Colonic mucosa (tissue), 4 donors: ENCODE data around the gene SHANK2. TPM values are rescaled to one million over a fixed set of nuclear protein-coding genes. Genes with fewer than 3 reads are reported as not detected.

ENCODE experiments used
- DNase-seq: peaks from one replicate; pipeline ENCODE4 v3.0.0-alpha.2; 2020
- H3K27ac ChIP-seq: fragments of 200-600 bp; one replicate; pipeline ENCODE4 v1.8.0; 2021
- H3K27me3 ChIP-seq: fragments of 200-600 bp; one replicate; pipeline ENCODE4 v1.8.0; 2021
- H3K36me3 ChIP-seq: fragments of 200-600 bp; one replicate; pipeline ENCODE4 v1.8.0; 2021
- H3K4me1 ChIP-seq: fragments of 200-600 bp; one replicate; pipeline ENCODE4 v1.8.0; 2021; ENCODE audit warnings: mild to moderate bottlenecking
- H3K4me3 ChIP-seq: fragments of 200-600 bp; one replicate; pipeline ENCODE4 v1.8.0; 2021
- H3K9ac ChIP-seq, 2 donors: one replicate each; pipeline ENCODE4 v1.7.0; 2013; ENCODE audit warnings: control low read depth in 2 of 2, low read depth in 2 of 2, low read length in 2 of 2
- H3K9me3 ChIP-seq: fragments of 200-600 bp; one replicate; pipeline ENCODE4 v1.8.0; 2021
- intact Hi-C: fragments of 100-400 bp; cut with DNase I; formaldehyde crosslinking; loops from one replicate; pipeline ENCODE4 v1.14.1; 2022
- total RNA-seq, 2 donors: library from RNA; stranded (reverse); fragmentation: NEBNext Ultra II Directional in 1 of 2; extraction: Animal tissue kit (Norgen Biotek cat#: 25700) in 1 of 2; gene quantifications; one replicate each; pipeline ENCODE4 v1.2.1, GENCODE V29; 2021
- TF ChIP-seq, protein P1 (sequence below): fragments of 200-600 bp; IDR thresholded peaks from one replicate; pipeline ENCODE4 v1.8.0; 2022; ENCODE audit warnings: antibody characterized with exemption, mild to moderate bottlenecking
- donor health status: healthy.
- donor health status: DM: no; HTN: no; CAD: no.
- donor health status: DM: no; HTN: no; CAD: no.

The SHANK2 gene
- total RNA-seq, 2 donors from 2014 or later: 26.0 to 38.1 TPM

DNA sequence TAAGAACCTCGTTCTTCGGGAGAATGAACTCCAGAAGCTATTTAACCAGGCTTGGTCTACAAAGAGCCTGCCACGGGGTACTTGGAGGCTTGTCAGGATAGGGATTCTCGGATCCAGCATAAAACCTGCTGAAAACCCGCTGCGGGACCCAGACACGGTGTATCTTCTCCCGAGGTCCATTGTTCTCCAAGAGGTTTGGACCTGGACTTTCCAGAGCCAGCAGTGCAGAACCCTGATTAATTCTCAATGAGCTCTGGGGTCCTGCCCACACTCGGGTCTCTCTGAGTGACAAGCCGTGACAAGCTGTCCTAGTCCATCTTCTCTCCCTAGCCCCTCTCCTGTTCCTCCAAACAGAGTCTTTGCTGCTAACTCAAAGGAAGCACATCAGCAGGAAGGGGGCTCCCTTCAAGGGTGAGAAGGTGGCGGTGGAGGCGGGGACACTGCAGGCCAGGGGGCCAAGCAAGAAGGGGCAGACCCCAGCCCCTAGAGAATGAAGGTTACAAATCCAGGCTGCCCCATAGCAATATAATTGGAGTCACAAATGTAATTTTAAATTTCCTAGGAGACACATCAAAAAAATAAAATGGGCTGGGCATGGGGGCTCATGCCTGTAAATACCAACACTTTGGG is 12.2 kb downstream of the SHANK2 start:
- H3K9me3 ChIP-seq: no peaks in the 10 kb centered on the region
- no peak for DNase-seq
- intact Hi-C loops: no loop called here
- TF ChIP-seq, protein P1, sequence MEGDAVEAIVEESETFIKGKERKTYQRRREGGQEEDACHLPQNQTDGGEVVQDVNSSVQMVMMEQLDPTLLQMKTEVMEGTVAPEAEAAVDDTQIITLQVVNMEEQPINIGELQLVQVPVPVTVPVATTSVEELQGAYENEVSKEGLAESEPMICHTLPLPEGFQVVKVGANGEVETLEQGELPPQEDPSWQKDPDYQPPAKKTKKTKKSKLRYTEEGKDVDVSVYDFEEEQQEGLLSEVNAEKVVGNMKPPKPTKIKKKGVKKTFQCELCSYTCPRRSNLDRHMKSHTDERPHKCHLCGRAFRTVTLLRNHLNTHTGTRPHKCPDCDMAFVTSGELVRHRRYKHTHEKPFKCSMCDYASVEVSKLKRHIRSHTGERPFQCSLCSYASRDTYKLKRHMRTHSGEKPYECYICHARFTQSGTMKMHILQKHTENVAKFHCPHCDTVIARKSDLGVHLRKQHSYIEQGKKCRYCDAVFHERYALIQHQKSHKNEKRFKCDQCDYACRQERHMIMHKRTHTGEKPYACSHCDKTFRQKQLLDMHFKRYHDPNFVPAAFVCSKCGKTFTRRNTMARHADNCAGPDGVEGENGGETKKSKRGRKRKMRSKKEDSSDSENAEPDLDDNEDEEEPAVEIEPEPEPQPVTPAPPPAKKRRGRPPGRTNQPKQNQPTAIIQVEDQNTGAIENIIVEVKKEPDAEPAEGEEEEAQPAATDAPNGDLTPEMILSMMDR: no peak
- no peak overlapping the region for H3K4me3 ChIP-seq
- no peak overlapping the region for H3K9ac ChIP-seq
- no peaks in the 10 kb centered on the region for H3K4me1 ChIP-seq
- H3K27ac ChIP-seq: no peak overlapping the region
- H3K36me3 ChIP-seq: no peaks in the 10 kb centered on the region
- no peaks in the 10 kb centered on the region for H3K27me3 ChIP-seq

DNA sequence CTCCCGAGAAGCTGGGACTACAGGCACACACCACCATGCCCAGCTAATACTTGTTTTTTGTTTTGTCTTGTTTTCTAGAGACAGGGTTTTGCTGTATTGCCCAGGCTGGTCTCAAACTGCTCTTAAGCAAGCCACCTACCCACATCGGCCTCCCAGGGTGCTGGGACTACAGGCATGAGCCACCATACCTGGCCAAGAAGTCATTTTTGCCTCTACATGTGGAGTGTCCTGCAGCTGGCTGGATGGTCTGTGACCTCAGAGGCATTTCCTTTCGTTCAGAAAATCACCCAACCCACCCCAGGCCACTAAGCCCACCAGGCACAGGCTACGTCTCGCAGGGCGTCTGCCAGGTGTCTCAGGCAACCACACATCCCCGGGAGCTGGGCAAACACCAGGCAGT is 12.8 kb downstream of the SHANK2 start:
- Histone ChIP-seq H3K4me1 (no peaks in the 10 kb centered on the region), H3K27ac (no peak overlapping the region), H3K36me3 (no peaks in the 10 kb centered on the region), H3K4me3 (no peak overlapping the region), H3K9ac (no peak overlapping the region), H3K9me3 (no peaks in the 10 kb centered on the region), H3K27me3 (no peaks in the 10 kb centered on the region)
- no peak for DNase-seq
- TF ChIP-seq, protein P1: no peak
- intact Hi-C loops: no loop called here

DNA sequence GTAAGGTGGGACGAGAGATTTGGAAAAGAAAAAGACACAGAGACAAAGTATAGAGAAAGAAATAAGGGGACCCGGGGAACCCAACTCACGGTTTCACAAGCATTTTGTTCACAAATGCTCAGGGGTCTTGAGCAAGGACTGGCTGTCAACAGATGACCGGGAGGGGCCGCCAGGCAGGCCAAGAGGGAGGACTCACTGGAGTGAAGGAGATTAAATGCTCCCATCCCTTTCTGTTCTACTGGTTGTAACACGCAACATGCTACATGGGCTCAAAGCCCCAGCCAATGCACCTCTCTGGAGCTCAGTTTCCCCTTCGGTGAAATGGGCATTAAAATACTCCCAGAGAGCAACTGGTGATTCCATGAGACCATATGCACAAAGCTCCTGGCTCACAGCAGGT is 13.4 kb downstream of the SHANK2 start:
- no peak overlapping the region for H3K4me3 ChIP-seq
- H3K27me3 ChIP-seq: no peaks in the 10 kb centered on the region
- no peaks in the 10 kb centered on the region for H3K4me1 ChIP-seq
- H3K36me3 ChIP-seq: no peaks in the 10 kb centered on the region
- intact Hi-C loops: no loop called here
- H3K27ac ChIP-seq: no peak overlapping the region
- TF ChIP-seq, protein P1: no peak
- H3K9ac ChIP-seq: no peak overlapping the region
- H3K9me3 ChIP-seq: no peaks in the 10 kb centered on the region
- no peak for DNase-seq

DNA sequence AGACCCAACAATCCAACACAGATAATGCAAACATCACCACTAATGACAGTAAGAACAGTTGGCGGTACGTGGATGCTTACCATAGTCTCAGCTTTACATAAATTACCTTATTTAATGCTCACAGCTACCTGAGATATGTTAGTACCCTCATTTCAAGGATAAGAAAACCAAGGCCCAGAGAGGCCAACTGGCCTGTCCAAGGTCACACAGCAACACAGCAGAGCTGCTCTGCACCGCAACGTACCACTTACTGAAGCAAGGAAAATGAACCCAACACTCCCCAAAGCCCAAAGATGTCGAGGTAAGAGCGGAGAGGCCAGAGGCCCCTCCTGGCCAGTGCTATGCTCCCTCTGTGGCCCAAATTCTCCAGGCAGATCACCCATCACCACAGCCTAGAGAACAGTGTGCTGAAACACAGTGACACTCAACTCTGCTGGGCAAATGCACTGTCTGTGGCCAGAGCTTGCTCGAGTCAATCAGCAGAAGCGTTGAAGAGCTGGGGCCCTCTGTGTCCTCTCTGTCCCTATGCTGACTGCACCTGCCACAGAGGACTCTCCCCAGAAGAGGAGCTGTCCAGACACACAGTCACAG is 14.0 kb downstream of the SHANK2 start:
- Histone ChIP-seq H3K9ac (no peak overlapping the region), H3K27me3 (no peaks in the 10 kb centered on the region), H3K4me3 (no peak overlapping the region), H3K36me3 (no peaks in the 10 kb centered on the region), H3K27ac (no peak overlapping the region), H3K9me3 (no peaks in the 10 kb centered on the region), H3K4me1 (no peaks in the 10 kb centered on the region)
- intact Hi-C loops: no loop called here
- DNase-seq: no peak
- TF ChIP-seq, protein P1: no peak

DNA sequence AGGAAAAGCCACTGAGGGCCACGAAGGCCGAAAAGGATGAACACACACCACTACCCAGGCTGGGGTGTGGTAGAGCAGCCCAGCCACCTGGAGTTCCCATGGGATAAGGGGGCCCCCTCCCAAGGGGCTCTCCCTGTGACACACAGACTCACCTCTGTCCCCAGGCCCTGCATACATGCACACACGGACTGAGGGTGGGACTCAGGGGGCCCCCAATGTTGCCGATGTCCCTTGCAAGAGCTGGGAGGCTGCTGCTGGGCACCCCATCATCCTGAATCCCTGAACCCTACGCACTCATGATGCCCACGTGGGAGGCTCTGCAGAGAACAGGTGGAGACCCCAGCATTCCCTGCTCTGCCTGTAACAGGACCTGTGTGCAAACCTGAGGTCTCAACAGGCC is 14.5 kb downstream of the SHANK2 start:
- H3K9me3 ChIP-seq: no peaks in the 10 kb centered on the region
- DNase-seq: no peak
- no peaks in the 10 kb centered on the region for H3K4me1 ChIP-seq
- intact Hi-C loops: no loop called here
- no peaks in the 10 kb centered on the region for H3K27me3 ChIP-seq
- H3K4me3 ChIP-seq: no peak overlapping the region
- H3K9ac ChIP-seq: no peak overlapping the region
- TF ChIP-seq, protein P1: no peak
- H3K27ac ChIP-seq: no peak overlapping the region
- H3K36me3 ChIP-seq: no peaks in the 10 kb centered on the region
